ENCODE measurements around the gene B3GNT9. TPM values are rescaled to one million over a fixed set of nuclear protein-coding genes. Genes with fewer than 3 reads are reported as not detected.

The B3GNT9 gene
- total RNA-seq, 1 experiment from 2014 or later: 2.3 TPM

DNA sequence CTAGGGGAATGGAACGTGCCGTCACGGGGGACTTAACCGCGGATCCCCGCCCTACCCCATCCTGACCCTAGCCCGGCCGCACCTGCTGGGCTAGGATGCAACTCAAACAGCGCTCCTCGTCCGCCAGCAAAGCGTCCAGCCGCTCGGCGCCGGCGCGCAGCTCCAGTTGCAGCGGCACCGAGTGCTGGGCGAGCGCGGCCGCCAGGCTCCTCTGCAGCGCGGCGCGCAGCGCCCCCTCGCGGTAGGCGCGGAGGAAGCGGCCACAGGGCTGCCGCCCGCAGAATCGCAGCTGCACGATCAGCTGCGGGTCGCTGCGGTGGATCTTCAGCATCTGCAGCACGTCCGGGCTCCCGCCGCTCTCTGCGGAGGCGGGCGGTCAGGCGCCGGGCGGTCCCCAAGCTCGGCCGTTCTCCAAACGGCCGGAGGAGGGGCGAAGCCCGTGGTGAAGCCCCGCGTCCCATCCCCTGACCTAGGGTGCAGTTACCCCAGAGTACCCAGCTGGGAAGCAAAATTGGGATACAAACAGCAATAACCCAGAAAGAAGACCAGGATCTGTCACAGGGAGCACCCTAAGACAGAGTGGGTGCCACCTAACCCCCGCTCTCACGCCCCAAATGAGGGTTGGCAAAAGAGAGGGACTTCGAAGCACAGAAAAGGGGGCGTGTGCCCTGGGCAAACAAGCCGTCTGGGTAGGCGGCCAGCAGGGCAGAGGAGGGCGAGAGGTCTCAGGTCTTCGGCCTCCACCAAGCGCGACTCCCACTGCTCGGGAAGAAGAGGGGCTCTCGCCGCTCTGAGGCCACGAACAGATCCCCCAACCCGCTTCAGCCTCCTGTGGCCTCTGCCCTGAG, 4.7 kb upstream of the B3GNT9 start:
- ATAC-seq (peak; percentile 52), DNase-seq (peak; percentile 71)
- no peak overlapping the region for H2AFZ ChIP-seq (ENCODE audit: low read length)
- TF ChIP-seq CTCF (conservative IDR thresholded peaks at IDR 0.05; ENCODE audit: low read depth, low read length): peak; percentile 81
- TF ChIP-seq EZH2 (IDR thresholded peaks at IDR 0.05; ENCODE audit: low read length, unreplicated experiment): no peak
- peaks cover 13% of the 10 kb centered on the region for H3K4me1 ChIP-seq (ENCODE audit: insufficient read depth, low read length)
- H3K4me2 ChIP-seq (ENCODE audit: low read length): peak overlapping the region; percentile 70
- ChIA-PET CTCF (interaction anchor here (0.6 to 1.1 kb wide), 5 partner anchors 15 to 197 kb away, joined by 3 to 10 read pairs (median 4); partner anchors contain the start of gene NOL3), POLR2A (ENCODE audit: unreplicated experiment) (no interaction called here)
- no peaks in the 10 kb centered on the region for H3K9me2 ChIP-seq (replicated peaks; ENCODE audit: low read length)
- H3K79me2 ChIP-seq (ENCODE audit: low read length): no peaks in the 10 kb centered on the region
- no peaks in the 10 kb centered on the region for H3K27me3 ChIP-seq (ENCODE audit: low read length)
- H3F3A ChIP-seq (ENCODE audit: low read length, unreplicated experiment): no peaks in the 10 kb centered on the region
- no peaks in the 10 kb centered on the region for H3K9me3 ChIP-seq (ENCODE audit: low read length)
- intact Hi-C loops (cut with micrococcal nuclease): loop anchor here (5.0 kb wide), 1 partner anchor 203 kb away; no protein-coding TSS in a partner anchor
- no peaks in the 10 kb centered on the region for H3K36me3 ChIP-seq (ENCODE audit: low read depth, low read length)
- no TSS peak for BruUV-seq (replicated peaks)
- H3K9ac ChIP-seq (ENCODE audit: low read length): no peak overlapping the region
- no peaks in the 10 kb centered on the region for H4K20me1 ChIP-seq (ENCODE audit: low read length)
- H3K27ac ChIP-seq (ENCODE audit: low read length): no peak overlapping the region
- peak overlapping the region; percentile 43; the same call in 1 of the 2 replicates for H3K4me3 ChIP-seq (ENCODE audit: low read length)

GRCh38 chr16:67154578-67155294, 3.9 kb upstream of the B3GNT9 start:
- TF ChIP-seq CTCF (conservative IDR thresholded peaks at IDR 0.05; ENCODE audit: low read depth, low read length) (no peak), EZH2phosphoT487 (IDR thresholded peaks at IDR 0.05; ENCODE audit: borderline replicate concordance, low read length) (no peak), EZH2 (IDR thresholded peaks at IDR 0.05; ENCODE audit: low read length, unreplicated experiment) (no peak)
- ChIA-PET POLR2A (ENCODE audit: unreplicated experiment) (no interaction called here), CTCF (interaction anchor here (0.7 to 1.1 kb wide), 3 partner anchors 16 to 137 kb away, joined by 3 to 10 read pairs (median 10); partner anchors contain the start of gene NOL3)
- Histone ChIP-seq H3K27ac (ENCODE audit: low read length) (no peak overlapping the region), H3K9me2 (replicated peaks; ENCODE audit: low read length) (no peaks in the 10 kb centered on the region), H3K4me3 (ENCODE audit: low read length) (peak overlapping the region; percentile 43; the same call in 1 of the 2 replicates), H3F3A (ENCODE audit: low read length, unreplicated experiment) (no peaks in the 10 kb centered on the region), H3K79me2 (ENCODE audit: low read length) (no peaks in the 10 kb centered on the region), H3K4me1 (ENCODE audit: insufficient read depth, low read length) (peaks cover 13% of the 10 kb centered on the region), H3K27me3 (ENCODE audit: low read length) (no peaks in the 10 kb centered on the region), H2AFZ (ENCODE audit: low read length) (no peak overlapping the region), H3K9ac (ENCODE audit: low read length) (no peak overlapping the region), H4K20me1 (ENCODE audit: low read length) (no peaks in the 10 kb centered on the region), H3K36me3 (ENCODE audit: low read depth, low read length) (no peaks in the 10 kb centered on the region), H3K4me2 (ENCODE audit: low read length) (peak overlapping the region; percentile 70), H3K9me3 (ENCODE audit: low read length) (no peaks in the 10 kb centered on the region)
- ATAC-seq (no peak), DNase-seq (no peak)
- BruUV-seq (replicated peaks): no TSS peak
- intact Hi-C loops (cut with micrococcal nuclease): loop anchor here (5.0 kb wide), 1 partner anchor 202 kb away; no protein-coding TSS in a partner anchor
